ENCODE data around the gene SHC3.

The SHC3 gene

DNA sequence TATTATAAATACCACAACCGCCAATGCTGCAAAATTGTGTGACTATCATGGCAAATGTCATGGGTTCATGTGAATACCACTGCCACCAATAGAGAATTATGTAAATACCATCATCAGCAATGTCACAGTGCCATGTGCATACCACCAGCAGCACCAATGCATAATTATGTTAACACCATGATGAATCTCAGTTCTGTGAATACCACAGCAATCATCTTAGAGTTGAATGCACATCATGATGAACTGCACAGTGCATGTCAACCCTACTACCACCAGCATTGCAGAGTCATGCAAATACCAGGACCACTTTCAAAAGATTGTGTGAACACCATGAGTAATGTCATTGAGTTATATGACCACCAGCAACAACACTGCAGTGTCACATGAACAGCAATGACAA, 63.2 kb downstream of the SHC3 start:
- Mint-ChIP-seq H3K4me3 (no peak overlapping the region), H3K9me3 (peaks cover 10% of the 10 kb centered on the region), H3K36me3 (no peaks in the 10 kb centered on the region), H3K27ac (no peak overlapping the region), H3K27me3 (peaks cover 23% of the 10 kb centered on the region), H3K4me1 (no peaks in the 10 kb centered on the region)
- ATAC-seq = no peak

DNA sequence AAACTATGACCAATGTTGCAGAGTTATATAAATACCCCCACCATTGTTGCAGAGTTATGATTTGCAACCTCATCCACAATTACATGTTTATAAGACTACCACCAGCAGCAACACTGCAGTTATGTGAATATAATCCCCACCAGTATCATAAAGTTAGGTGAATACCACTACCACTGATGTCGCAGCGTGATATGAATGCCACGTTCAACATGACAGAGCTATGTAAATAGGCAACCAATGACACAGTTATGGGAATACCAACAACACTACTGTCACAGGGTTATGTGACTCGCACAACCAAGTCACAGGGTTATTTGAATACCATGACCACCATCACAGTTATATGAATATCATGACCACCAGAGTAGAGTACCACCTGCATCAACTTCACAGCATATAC, 63.9 kb downstream of the SHC3 start:
- H3K27ac Mint-ChIP-seq = no peak overlapping the region
- no peak for ATAC-seq
- H3K4me1 Mint-ChIP-seq = no peaks in the 10 kb centered on the region
- H3K9me3 Mint-ChIP-seq = peaks cover 9% of the 10 kb centered on the region
- H3K4me3 Mint-ChIP-seq = no peak overlapping the region
- H3K27me3 Mint-ChIP-seq = peaks cover 23% of the 10 kb centered on the region
- no peaks in the 10 kb centered on the region for H3K36me3 Mint-ChIP-seq

DNA sequence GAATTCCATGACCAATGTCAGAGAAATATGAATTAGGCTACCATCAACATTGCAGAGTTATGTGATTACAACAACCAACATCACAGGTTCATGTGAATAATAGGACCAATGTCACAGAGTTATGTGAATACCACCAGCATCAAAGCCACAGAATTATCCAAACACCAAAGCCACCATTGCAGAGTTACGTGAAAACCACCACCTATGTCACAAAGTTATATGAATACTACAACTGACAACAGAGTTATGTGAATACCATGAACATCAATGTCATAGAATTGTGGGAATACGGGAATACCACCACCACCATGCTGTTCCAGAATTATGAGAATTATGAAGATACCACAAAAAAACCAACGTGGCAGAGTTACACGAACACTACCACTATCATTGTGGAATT, 64.8 kb downstream of the SHC3 start:
- ATAC-seq = no peak
- Mint-ChIP-seq H3K4me3 (no peak overlapping the region), H3K4me1 (no peaks in the 10 kb centered on the region)

DNA sequence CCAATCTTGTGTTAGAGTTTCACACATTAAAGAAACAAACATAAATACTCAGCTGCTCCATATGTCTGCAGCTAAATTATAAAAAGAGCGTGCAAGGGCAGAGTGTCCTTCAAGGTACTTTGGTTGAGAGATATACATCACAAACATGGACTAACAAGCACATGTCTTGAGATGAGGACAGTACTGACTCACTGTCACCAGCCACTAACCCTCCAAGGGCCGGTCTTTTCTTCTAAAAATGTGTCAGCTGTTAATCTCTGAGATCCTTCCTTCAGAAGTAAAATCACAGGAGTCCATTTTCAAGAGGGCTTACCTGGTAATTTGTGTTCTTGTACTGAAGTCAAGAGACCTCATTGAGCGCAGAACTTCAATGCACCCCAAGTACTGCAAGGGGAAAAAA, 66.4 kb downstream of the SHC3 start:
- H3K27ac Mint-ChIP-seq = no peak overlapping the region
- H3K4me1 Mint-ChIP-seq = no peaks in the 10 kb centered on the region
- H3K36me3 Mint-ChIP-seq = no peaks in the 10 kb centered on the region
- H3K27me3 Mint-ChIP-seq = peaks cover 9% of the 10 kb centered on the region
- ATAC-seq = no peak
- no peak overlapping the region for H3K4me3 Mint-ChIP-seq
- H3K9me3 Mint-ChIP-seq = no peaks in the 10 kb centered on the region

More for the DNA sequence above, 64.8 kb downstream of the SHC3 start:
- Mint-ChIP-seq H3K36me3 (no peaks in the 10 kb centered on the region), H3K27me3 (peaks cover 17% of the 10 kb centered on the region), H3K9me3 (peaks cover 2% of the 10 kb centered on the region), H3K27ac (no peak overlapping the region)

DNA sequence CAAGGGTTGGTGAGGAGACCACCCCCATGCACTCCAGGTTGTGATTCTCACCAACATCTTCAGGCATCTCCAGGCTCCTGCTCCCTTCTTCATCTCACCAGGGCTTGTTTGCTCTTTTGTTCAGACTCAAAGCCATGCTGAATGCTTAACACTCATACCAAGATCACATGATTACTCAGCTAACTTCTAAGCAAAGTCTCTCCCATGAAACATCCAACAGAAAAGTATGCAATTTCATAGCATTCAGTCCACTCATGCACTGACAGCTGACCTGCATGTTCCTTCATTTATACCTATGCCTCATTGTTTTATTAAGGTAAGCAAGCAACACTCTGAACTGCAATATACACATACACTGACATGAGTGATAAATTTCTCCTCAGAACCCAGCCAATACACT, 69.0 kb downstream of the SHC3 start:
- H3K27me3 Mint-ChIP-seq = peaks cover 9% of the 10 kb centered on the region
- no peak for ATAC-seq
- no peaks in the 10 kb centered on the region for H3K36me3 Mint-ChIP-seq

DNA sequence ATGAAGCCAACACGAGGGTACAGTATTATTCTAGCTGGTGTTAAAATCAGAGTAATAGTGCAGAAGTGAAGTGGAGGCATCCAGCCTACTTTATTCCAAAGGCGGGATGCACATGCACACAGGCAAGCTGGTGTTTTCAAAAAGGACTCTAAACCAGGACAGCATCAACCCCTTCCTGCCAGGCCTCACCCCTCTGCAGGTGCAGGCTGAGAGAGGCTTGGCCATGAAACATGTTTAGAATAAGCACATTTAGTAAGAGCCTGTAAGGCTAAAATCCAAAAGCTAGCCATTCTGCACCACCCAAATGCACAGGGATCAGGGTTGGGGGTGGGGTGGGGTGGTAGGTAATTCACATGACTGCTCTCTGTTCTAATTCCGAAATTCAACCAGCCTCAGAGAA, 71.2 kb downstream of the SHC3 start:
- Mint-ChIP-seq H3K9me3 (no peaks in the 10 kb centered on the region), H3K27me3 (peaks cover 10% of the 10 kb centered on the region), H3K27ac (no peak overlapping the region), H3K4me3 (no peak overlapping the region), H3K4me1 (no peaks in the 10 kb centered on the region), H3K36me3 (no peaks in the 10 kb centered on the region)
- no peak for ATAC-seq

More for the DNA sequence above, 69.0 kb downstream of the SHC3 start:
- Mint-ChIP-seq H3K9me3 (no peaks in the 10 kb centered on the region), H3K27ac (no peak overlapping the region), H3K4me3 (no peak overlapping the region), H3K4me1 (no peaks in the 10 kb centered on the region)

DNA sequence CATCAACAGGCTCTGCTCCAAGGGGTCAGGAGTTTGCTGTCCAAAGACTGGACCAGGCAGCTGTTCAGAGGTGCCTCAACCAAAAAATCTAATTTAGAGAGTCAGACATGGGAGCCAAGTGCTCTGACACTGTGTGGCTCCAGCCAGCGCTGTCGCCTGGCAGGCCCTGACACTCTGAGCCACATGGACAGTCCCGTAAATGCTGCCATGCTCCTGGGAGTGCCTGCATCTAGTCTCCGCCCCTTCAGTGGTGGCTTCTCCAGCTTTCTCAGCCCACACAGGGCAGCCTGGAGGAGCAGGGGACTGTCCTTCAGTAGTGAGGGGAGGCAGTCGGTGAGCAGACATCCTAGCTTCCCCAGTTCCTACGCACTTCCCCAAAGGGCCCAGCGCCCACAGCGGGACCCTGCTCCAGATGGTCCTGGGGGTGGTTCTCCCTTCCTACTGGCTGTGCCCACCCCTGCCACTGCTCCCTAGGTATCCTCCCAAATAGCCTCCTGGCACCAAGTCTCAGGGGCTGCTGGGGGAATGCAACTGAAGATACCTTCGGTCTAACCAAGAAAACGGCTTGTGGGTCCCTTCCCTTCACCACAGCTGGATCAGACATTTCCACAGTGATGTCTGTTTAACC, 72.3 kb downstream of the SHC3 start:
- Mint-ChIP-seq H3K4me3 (no peak overlapping the region), H3K4me1 (no peaks in the 10 kb centered on the region), H3K36me3 (no peaks in the 10 kb centered on the region), H3K27ac (no peak overlapping the region), H3K27me3 (peaks cover 10% of the 10 kb centered on the region), H3K9me3 (no peaks in the 10 kb centered on the region)
- no peak for ATAC-seq

DNA sequence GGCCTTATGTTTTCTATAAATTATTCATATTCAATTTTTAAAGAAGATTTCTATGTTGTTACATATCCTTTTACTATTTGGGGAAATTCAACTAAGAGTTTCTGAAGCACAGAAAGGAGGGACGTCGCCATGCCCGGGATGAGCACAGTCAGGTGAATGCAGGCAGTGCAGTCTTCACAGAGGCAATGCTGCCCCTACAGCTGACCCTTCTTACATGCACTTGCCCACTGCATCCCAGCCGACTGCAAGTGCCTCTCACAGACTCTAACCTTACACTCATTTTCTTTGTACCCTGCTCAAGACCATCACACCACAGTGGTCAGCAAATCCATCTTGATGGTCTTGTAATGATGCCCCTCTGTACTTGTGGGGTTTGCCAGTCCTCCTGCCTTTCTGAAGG, 73.8 kb downstream of the SHC3 start:
- H3K4me3 Mint-ChIP-seq = no peak overlapping the region
- H3K36me3 Mint-ChIP-seq = no peaks in the 10 kb centered on the region
- H3K9me3 Mint-ChIP-seq = no peaks in the 10 kb centered on the region
- no peaks in the 10 kb centered on the region for H3K4me1 Mint-ChIP-seq
- H3K27ac Mint-ChIP-seq = no peak overlapping the region
- no peak for ATAC-seq
- H3K27me3 Mint-ChIP-seq = peaks cover 10% of the 10 kb centered on the region

DNA sequence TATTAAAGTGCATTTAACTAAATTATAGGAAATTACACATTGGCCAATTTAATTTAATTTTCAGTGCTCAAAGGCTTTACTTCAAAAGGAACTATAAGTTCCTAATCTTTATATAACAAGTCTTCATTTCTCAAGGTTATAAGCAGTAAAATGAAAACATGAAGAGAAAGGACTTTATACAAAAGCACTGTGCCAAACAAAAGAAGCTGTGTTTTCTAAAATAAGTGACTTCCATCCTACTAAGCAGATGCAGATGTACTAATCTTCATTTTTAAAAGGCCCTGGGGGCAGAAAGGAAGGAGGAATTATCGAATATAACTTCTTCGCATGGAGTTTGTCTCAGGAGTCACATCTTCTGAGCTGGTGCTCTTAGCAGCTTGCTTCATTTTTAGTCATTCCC, 81.4 kb downstream of the SHC3 start:
- no peaks in the 10 kb centered on the region for H3K36me3 Mint-ChIP-seq
- no peak overlapping the region for H3K27ac Mint-ChIP-seq
- no peaks in the 10 kb centered on the region for H3K27me3 Mint-ChIP-seq
- no peaks in the 10 kb centered on the region for H3K4me1 Mint-ChIP-seq
- peaks cover 2% of the 10 kb centered on the region for H3K9me3 Mint-ChIP-seq
- ATAC-seq = no peak
- H3K4me3 Mint-ChIP-seq = no peak overlapping the region

DNA sequence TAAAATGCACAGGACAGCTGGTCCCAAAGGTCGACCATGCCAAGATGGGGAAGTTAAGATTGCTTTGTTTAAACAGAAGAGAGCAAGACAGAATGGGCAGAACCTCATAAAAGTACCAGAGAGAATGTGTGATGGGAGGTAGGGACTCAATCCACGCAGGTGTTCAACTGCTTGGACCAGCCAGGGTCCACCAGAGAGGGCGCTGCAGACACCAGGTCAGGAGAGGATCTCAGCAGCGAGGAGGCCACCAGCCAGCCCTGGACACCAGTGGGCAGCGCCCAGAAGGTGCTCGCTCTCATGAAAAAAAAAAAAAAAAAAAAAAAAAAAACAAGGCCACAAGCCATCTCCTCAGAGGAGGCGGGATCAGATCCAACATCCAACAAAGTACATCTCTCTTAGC, 81.8 kb downstream of the SHC3 start:
- H3K4me3 Mint-ChIP-seq = no peak overlapping the region
- H3K9me3 Mint-ChIP-seq = peaks cover 2% of the 10 kb centered on the region
- H3K36me3 Mint-ChIP-seq = no peaks in the 10 kb centered on the region
- no peak overlapping the region for H3K27ac Mint-ChIP-seq
- H3K4me1 Mint-ChIP-seq = no peaks in the 10 kb centered on the region
- H3K27me3 Mint-ChIP-seq = no peaks in the 10 kb centered on the region
- ATAC-seq = no peak

DNA sequence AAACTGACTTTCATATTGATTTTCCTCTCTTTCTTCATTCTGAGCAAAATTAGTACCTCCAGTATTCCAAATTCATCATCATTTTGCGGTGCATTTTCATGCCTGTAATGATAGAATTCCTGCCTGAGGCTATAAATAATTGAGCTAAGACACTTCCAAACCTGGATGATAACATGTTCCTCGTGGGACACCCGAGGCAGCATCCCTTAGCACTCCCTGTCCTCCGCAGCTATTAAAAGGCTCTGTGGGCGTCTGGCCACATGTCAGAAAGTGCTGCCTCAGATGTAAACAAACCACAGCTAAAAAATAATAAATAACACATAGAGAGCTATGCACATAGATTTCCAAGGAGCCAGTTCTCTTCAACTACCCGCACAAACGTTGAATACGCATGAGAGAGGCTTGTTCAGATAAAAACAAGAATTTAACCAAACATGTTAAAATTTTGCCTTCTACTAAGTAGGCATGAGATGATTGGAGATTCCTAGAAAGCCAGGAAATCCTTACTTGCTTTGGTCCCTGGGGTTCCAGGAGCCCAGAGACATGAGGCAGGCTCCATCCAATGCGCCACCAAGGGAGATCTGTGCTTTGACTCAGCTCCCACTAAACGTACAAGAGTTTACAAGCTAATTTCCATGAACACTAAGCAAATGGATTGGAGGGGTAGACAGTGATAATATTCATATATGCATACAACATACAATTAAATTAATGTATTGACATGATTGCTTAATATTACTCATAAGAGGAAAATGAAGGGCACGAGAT, 82.7 kb downstream of the SHC3 start:
- H3K27me3 Mint-ChIP-seq = no peaks in the 10 kb centered on the region
- H3K4me1 Mint-ChIP-seq = no peaks in the 10 kb centered on the region
- peaks cover 2% of the 10 kb centered on the region for H3K9me3 Mint-ChIP-seq
- no peak for ATAC-seq
- no peak overlapping the region for H3K27ac Mint-ChIP-seq
- no peak overlapping the region for H3K4me3 Mint-ChIP-seq
- H3K36me3 Mint-ChIP-seq = no peaks in the 10 kb centered on the region

DNA sequence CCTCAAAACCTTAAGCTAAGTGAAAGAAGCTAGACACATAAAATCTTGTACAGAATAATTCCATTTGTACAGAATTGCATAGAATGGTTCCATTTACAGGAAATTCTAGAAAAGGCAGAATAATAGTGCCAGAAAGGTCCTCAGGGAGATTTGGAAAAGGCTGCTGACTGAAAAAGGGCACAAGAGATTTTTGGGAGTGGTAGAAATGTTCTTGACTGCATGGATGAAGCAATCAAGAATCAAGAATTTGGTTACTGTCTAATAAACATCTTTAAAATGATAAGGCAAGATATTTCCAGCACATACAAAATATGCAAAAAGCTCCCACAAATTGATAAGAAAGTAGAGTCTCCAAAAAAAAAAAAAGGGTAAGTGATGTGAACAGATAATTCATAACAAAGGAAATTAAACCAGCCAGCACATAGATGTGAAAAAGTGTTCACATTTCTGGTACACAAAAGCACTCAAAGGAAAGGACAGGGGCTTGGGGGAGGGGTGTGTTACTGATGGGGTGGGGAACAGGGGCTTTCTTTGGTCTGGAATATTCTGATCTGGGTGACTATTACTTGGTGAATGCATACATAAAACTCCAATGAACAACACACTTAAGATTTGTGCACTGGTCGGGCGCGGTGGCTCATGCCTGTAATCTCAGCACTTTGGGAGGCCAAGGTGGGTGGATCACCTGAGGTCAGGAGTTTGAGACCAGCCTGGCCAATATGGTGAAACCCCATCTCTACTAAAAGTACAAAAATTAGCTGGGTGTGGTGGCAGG, 85.2 kb downstream of the SHC3 start:
- Mint-ChIP-seq H3K4me1 (peaks cover 8% of the 10 kb centered on the region), H3K36me3 (no peaks in the 10 kb centered on the region), H3K9me3 (peaks cover 5% of the 10 kb centered on the region), H3K4me3 (no peak overlapping the region), H3K27ac (no peak overlapping the region), H3K27me3 (peaks cover 19% of the 10 kb centered on the region)
- ATAC-seq = no peak

DNA sequence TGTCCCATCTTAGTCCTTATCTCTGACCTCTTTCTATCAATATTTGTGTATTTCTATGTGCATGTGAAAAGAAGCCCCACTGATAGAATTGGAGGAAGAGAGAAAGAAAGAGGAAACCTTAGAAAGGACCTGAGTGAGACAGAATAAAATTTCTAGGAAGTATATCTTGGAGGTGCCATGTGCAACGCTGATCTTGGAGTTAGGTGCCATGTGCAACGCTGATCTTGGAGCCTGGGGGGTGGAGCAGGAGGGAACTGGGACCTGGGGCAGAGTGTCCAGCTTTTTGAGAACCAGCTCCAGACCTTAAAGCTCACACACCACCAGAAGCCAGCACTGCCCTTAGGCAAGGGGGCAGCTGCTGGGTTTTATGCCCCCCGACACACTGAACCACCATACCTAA, 89.4 kb downstream of the SHC3 start:
- Mint-ChIP-seq H3K4me1 (peaks cover 11% of the 10 kb centered on the region), H3K9me3 (peaks cover 3% of the 10 kb centered on the region), H3K36me3 (no peaks in the 10 kb centered on the region), H3K27ac (no peak overlapping the region), H3K27me3 (peaks cover 44% of the 10 kb centered on the region), H3K4me3 (no peak overlapping the region)
- ATAC-seq = no peak

DNA sequence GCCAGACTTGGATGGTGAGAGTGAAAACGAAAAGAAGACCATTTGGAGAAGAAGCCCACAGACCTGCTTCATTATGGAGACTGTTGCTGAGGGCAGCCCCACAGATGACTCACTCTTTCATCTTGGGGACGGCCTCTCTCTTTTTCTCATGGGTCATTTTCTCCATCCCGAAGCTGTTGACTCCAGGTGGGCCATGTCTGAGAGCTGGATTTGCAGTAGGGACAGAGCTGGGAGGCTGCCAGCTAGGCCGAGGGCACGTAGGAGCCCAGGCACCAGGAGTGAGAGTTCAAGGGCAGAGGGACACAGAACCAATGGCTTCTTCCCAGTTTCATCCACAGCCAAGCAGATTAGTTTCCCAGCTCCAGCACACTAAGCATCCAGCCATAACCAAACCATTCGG, 95.0 kb downstream of the SHC3 start:
- H3K9me3 Mint-ChIP-seq = no peaks in the 10 kb centered on the region
- H3K36me3 Mint-ChIP-seq = no peaks in the 10 kb centered on the region
- H3K27me3 Mint-ChIP-seq = peaks cover 57% of the 10 kb centered on the region
- H3K4me1 Mint-ChIP-seq = peaks cover 6% of the 10 kb centered on the region
- ATAC-seq = no peak
- H3K4me3 Mint-ChIP-seq = no peak overlapping the region
- H3K27ac Mint-ChIP-seq = no peak overlapping the region

DNA sequence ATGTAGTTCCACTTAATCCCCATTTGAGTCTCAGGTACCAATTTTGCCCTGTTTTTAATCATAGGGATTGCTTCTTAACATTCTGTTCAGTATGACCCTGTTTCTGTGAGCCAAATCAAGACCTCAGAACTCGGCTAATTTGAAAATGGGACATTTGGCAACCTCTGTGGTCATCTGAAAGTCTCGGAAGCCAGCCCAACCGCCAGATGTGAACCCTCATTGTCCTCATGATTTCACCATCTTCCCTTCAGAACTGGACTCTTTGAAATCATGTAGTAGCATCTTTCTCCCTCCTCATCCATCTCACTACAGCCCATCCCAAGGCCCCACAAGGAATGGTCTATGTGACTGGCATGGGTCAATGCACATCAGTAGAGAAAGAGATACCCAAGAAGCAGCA, 98.4 kb downstream of the SHC3 start:
- Mint-ChIP-seq H3K27me3 (peaks cover 53% of the 10 kb centered on the region), H3K9me3 (no peaks in the 10 kb centered on the region), H3K36me3 (no peaks in the 10 kb centered on the region), H3K4me1 (no peaks in the 10 kb centered on the region), H3K4me3 (no peak overlapping the region), H3K27ac (no peak overlapping the region)
- no peak for ATAC-seq

DNA sequence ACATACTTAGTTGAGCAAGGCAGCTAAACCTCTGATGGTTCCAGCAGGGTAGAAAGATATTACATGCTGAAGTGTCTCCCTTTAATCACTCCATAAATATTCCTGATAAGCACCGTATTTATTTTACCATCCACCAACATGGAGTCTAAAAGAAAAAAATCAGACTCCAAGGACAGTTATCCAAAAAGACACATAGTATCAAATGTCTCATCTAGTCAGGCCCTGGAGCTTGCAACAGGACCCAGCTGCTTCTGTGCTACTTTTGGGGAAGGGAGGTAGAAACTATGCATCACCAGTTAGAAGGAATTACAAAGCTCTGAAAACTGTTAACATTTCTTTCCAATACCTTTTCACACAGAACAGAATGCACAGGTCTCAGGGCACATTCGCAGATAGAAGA, 99.2 kb downstream of the SHC3 start:
- peaks cover 45% of the 10 kb centered on the region for H3K27me3 Mint-ChIP-seq

More for the DNA sequence above, 99.2 kb downstream of the SHC3 start:
- H3K4me1 Mint-ChIP-seq = no peaks in the 10 kb centered on the region
- no peak overlapping the region for H3K27ac Mint-ChIP-seq
- ATAC-seq = no peak
- H3K36me3 Mint-ChIP-seq = no peaks in the 10 kb centered on the region
- no peaks in the 10 kb centered on the region for H3K9me3 Mint-ChIP-seq
- no peak overlapping the region for H3K4me3 Mint-ChIP-seq

All from stimulated activated memory B cell treated with anti-CD40 and anti-IgM and Interleukin-4, amounts not matched to agents 10 μg/mL and 1 μg/mL and 100 μg/mL, for 72 hours (primary cell).